Measurements from ENCODE around the gene ZAR1L. TPM values are rescaled to one million over a fixed set of nuclear protein-coding genes. Genes with fewer than 3 reads are reported as not detected.

ZAR1L gene
- total and polyA plus RNA-seq, 2 experiments from 2014 or later, result 0.31 to 0.56 TPM

GRCh38 chr13:32262165-32262564 lies 53.0 kb downstream of the ZAR1L start:
- H3K27me3 ChIP-seq (ENCODE audit: insufficient read depth), result no peaks in the 10 kb centered on the region
- H3K9me2 ChIP-seq (ENCODE audit: insufficient read depth), result no peaks in the 10 kb centered on the region
- Mint-ChIP-seq H3K27ac (no peak overlapping the region), H3K4me3 (no peak overlapping the region), H3K4me1 (no peaks in the 10 kb centered on the region), H3K36me3 (ENCODE audit: low read depth) (no peaks in the 10 kb centered on the region), H3K9me3 (no peaks in the 10 kb centered on the region), H3K27me3 (ENCODE audit: insufficient read depth, low read depth, poor library complexity) (no peaks in the 10 kb centered on the region)
- no peaks in the 10 kb centered on the region for H3F3A ChIP-seq (replicated peaks; ENCODE audit: low read depth)
- no peak overlapping the region for H2AFZ ChIP-seq
- no peak overlapping the region for H3K27ac ChIP-seq (ENCODE audit: low read depth)
- H4K20me1 ChIP-seq (replicated peaks; ENCODE audit: insufficient read depth), result no peaks in the 10 kb centered on the region
- DNase-seq (ENCODE audit: low spot score), result no peak
- no peak overlapping the region for H3K4me3 ChIP-seq
- no peaks in the 10 kb centered on the region for H3K79me2 ChIP-seq (replicated peaks; ENCODE audit: insufficient read depth)
- no peak for ATAC-seq
- no peak for TF ChIP-seq JUNB (IDR thresholded peaks at IDR 0.05; ENCODE audit: unreplicated experiment)
- H3K4me2 ChIP-seq, result no peak overlapping the region
- no peaks in the 10 kb centered on the region for H3K36me3 ChIP-seq (ENCODE audit: insufficient read depth)
- no peaks in the 10 kb centered on the region for H3K4me1 ChIP-seq (ENCODE audit: insufficient read depth)

DNA sequence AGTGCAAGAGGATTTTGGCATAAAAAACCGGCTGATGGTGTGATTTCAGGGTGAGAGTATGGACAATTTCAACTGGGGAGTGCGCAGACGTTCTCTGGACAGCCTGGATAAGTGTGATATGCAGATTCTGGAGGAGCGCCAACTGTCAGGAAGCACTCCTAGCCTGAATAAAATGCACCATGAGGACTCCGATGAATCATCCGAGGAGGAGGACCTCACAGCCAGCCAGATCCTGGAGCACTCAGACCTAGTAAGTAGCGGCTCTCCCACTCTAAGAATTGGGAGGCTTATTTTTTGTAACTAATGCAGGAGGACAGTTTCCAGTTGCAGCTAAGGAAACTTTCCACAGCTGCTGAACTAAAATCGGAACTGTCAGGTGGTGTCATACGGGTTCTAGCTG lies 53.6 kb downstream of the ZAR1L start:
- Histone ChIP-seq H3K4me3 (no peak overlapping the region), H3K27me3 (ENCODE audit: insufficient read depth) (no peaks in the 10 kb centered on the region), H2AFZ (no peak overlapping the region), H3K4me1 (ENCODE audit: insufficient read depth) (no peaks in the 10 kb centered on the region), H3K79me2 (replicated peaks; ENCODE audit: insufficient read depth) (no peaks in the 10 kb centered on the region), H3K27ac (ENCODE audit: low read depth) (no peak overlapping the region), H4K20me1 (replicated peaks; ENCODE audit: insufficient read depth) (no peaks in the 10 kb centered on the region), H3K4me2 (no peak overlapping the region), H3K36me3 (ENCODE audit: insufficient read depth) (no peaks in the 10 kb centered on the region), H3F3A (replicated peaks; ENCODE audit: low read depth) (no peaks in the 10 kb centered on the region), H3K9me2 (ENCODE audit: insufficient read depth) (no peaks in the 10 kb centered on the region)
- H3K4me1 Mint-ChIP-seq, result no peaks in the 10 kb centered on the region
- ATAC-seq, result no peak
- no peaks in the 10 kb centered on the region for H3K36me3 Mint-ChIP-seq (ENCODE audit: low read depth)
- DNase-seq (ENCODE audit: low spot score), result no peak
- H3K9me3 Mint-ChIP-seq, result no peaks in the 10 kb centered on the region
- no peak overlapping the region for H3K4me3 Mint-ChIP-seq
- no peak for TF ChIP-seq REST (IDR thresholded peaks at IDR 0.05; ENCODE audit: unreplicated experiment)
- TF ChIP-seq, protein P1, sequence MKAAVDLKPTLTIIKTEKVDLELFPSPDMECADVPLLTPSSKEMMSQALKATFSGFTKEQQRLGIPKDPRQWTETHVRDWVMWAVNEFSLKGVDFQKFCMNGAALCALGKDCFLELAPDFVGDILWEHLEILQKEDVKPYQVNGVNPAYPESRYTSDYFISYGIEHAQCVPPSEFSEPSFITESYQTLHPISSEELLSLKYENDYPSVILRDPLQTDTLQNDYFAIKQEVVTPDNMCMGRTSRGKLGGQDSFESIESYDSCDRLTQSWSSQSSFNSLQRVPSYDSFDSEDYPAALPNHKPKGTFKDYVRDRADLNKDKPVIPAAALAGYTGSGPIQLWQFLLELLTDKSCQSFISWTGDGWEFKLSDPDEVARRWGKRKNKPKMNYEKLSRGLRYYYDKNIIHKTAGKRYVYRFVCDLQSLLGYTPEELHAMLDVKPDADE (IDR thresholded peaks at IDR 0.05), result no peak
- TF ChIP-seq POLR2AphosphoS5 (IDR thresholded peaks at IDR 0.05; ENCODE audit: low read depth), result no peak
- no peak for TF ChIP-seq EZH2 (IDR thresholded peaks at IDR 0.05; ENCODE audit: low read depth, unreplicated experiment)
- TF ChIP-seq ZNF331 (CRISPR knock-in tag; IDR thresholded peaks at IDR 0.05; ENCODE audit: low read depth), result no peak
- TF ChIP-seq NANOG (IDR thresholded peaks at IDR 0.05; ENCODE audit: borderline replicate concordance), result no peak
- TF ChIP-seq CTCF (conservative IDR thresholded peaks at IDR 0.05; ENCODE audit: low read depth in 2 of 2), result no peak
- no peak for TF ChIP-seq EZH2phosphoT487 (IDR thresholded peaks at IDR 0.05; ENCODE audit: unreplicated experiment)
- TF ChIP-seq ZNF114 (CRISPR knock-in tag; IDR thresholded peaks at IDR 0.05), result no peak
- no peak for TF ChIP-seq CREB1 (CRISPR knock-in tag; IDR thresholded peaks at IDR 0.05; ENCODE audit: low read depth)
- TF ChIP-seq JUNB (IDR thresholded peaks at IDR 0.05; ENCODE audit: unreplicated experiment), result no peak
- no peaks in the 10 kb centered on the region for H3K27me3 Mint-ChIP-seq (ENCODE audit: insufficient read depth, low read depth, poor library complexity)
- no peak overlapping the region for H3K27ac Mint-ChIP-seq
